IPS-20b (cell line): ENCODE measurements around the gene FHIT.

Experiments
- H3K27ac ChIP-seq: one replicate; pipeline ENCODE4 v1.5.1; 2013; ENCODE audit warnings: low read length
- H3K27me3 ChIP-seq: 2 replicates; pipeline ENCODE4 v1.6.1; 2013; ENCODE audit warnings: mild to moderate bottlenecking, low read length, inconsistent platforms; ENCODE audit not compliant: insufficient read depth
- H3K36me3 ChIP-seq: 2 replicates; pipeline ENCODE4 v1.6.1; 2013; ENCODE audit warnings: low read depth, mild to moderate bottlenecking, inconsistent platforms, low read length, moderate library complexity; ENCODE audit not compliant: insufficient read depth
- H3K4me1 ChIP-seq: 2 replicates; pipeline ENCODE4 v1.6.1; 2013; ENCODE audit warnings: mild to moderate bottlenecking, control low read depth, inconsistent platforms, low read length, moderate library complexity; ENCODE audit not compliant: insufficient read depth
- H3K4me3 ChIP-seq: 2 replicates; pipeline ENCODE4 v1.5.1; 2013; ENCODE audit warnings: mild to moderate bottlenecking, low read length, inconsistent platforms
- H3K9ac ChIP-seq: 2 replicates; pipeline ENCODE4 v1.6.1; 2013; ENCODE audit warnings: low read depth, mild to moderate bottlenecking, inconsistent platforms, low read length, moderate library complexity
- H3K9me3 ChIP-seq: 2 replicates; pipeline ENCODE4 v1.6.1; 2013; ENCODE audit warnings: mild to moderate bottlenecking, low read depth, low read length, inconsistent platforms; ENCODE audit not compliant: insufficient read depth

Gene FHIT

DNA sequence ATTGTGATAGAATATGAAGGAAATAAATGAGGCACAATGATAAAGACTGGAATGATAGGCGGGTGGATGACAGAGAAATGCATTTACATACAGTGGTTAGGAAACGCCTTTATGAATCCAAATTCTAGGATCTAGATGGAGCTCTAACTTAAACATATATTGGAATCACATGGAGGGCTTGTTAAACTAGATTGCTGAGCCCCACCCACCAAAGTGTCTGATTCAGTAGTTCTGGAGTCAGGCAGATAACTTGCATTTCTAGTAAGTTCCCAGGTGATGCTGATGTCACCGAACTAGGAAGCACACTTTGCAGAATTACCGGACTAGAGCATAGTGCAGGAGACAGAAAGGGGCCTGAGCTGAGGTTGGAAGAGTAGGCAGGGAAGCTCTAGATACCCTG lies 837.2 kb downstream of the FHIT start:
- no peak overlapping the region for H3K27ac ChIP-seq
- H3K4me1 ChIP-seq: peaks cover 26% of the 10 kb centered on the region; the same call in 1 of the 2 replicates
- no peak overlapping the region for H3K4me3 ChIP-seq
- no peaks in the 10 kb centered on the region for H3K36me3 ChIP-seq
- H3K9ac ChIP-seq: no peak overlapping the region
- H3K9me3 ChIP-seq: no peaks in the 10 kb centered on the region
- no peaks in the 10 kb centered on the region for H3K27me3 ChIP-seq

DNA sequence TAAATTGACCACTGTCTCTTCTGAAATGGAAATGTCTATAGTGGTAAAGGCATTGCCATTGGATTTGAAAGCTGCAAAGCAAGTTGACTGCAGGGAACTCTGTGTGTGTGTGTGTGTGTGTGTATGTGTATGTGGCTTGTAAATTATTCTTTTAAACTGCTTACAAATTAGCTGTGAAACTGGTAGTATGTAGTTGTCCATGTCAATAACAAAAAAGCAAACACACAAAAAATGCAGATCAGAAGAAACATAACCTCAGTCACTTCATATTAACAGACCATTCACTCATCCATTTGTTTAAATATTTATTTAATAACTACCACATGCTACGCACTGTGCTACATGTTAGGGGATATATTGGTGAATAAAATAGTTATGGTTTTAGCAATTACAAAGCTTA lies 837.7 kb downstream of the FHIT start:
- no peak overlapping the region for H3K9ac ChIP-seq

GRCh38 chr3:60403866-60404265 lies 847.4 kb downstream of the FHIT start:
- Histone ChIP-seq H3K9ac (no peak overlapping the region), H3K4me1 (peaks cover 5% of the 10 kb centered on the region; the same call in 1 of the 2 replicates), H3K4me3 (no peak overlapping the region), H3K9me3 (peaks cover 3% of the 10 kb centered on the region), H3K36me3 (no peaks in the 10 kb centered on the region), H3K27ac (no peak overlapping the region), H3K27me3 (no peaks in the 10 kb centered on the region)

More for the DNA sequence above, 837.7 kb downstream of the FHIT start:
- Histone ChIP-seq H3K4me1 (peaks cover 27% of the 10 kb centered on the region; the same call in 1 of the 2 replicates), H3K27me3 (no peaks in the 10 kb centered on the region), H3K4me3 (no peak overlapping the region), H3K9me3 (no peaks in the 10 kb centered on the region), H3K36me3 (no peaks in the 10 kb centered on the region), H3K27ac (no peak overlapping the region)

- no peak overlapping the region for H3K9ac ChIP-seq
- no peaks in the 10 kb centered on the region for H3K27me3 ChIP-seq
- H3K36me3 ChIP-seq: no peaks in the 10 kb centered on the region
- no peak overlapping the region for H3K4me3 ChIP-seq
- peaks cover 3% of the 10 kb centered on the region for H3K9me3 ChIP-seq
- no peak overlapping the region for H3K27ac ChIP-seq
- H3K4me1 ChIP-seq: 0 out of 2 replicates have a peak, but pooled peaks cover 5% of the 10 kb centered on the region
Measured at GRCh38 chr3:60402931-60403330, 848.3 kb downstream of the FHIT start.

- no peak overlapping the region for H3K9ac ChIP-seq
- no peaks in the 10 kb centered on the region for H3K36me3 ChIP-seq
- no peak overlapping the region for H3K4me3 ChIP-seq
- no peaks in the 10 kb centered on the region for H3K27me3 ChIP-seq
- H3K4me1 ChIP-seq: 0 out of 2 replicates have a peak, but pooled peaks cover 5% of the 10 kb centered on the region
- H3K9me3 ChIP-seq: no peaks in the 10 kb centered on the region; the same call in 1 of the 2 replicates
- H3K27ac ChIP-seq: no peak overlapping the region
Measured at GRCh38 chr3:60399861-60400845, 851.1 kb downstream of the FHIT start.

DNA sequence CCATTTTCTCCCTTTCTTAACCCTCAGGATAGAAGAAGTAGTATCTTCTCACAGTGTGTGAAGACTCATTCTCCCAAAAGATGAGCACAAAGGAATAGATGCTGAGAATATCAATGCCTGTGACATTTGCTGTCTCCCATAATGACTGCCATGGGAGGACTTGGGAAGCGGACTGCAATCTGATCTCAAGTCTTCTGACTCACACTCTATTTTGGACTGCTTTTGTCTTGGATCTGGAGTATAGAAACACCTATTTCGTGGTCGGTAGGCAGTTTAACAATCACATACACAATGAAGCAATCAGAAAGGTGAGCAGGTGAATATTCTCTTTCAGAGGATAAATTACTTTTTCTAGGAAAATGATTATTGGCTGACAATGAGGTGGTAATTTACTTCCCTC lies 852.0 kb downstream of the FHIT start:
- Histone ChIP-seq H3K9ac (no peak overlapping the region), H3K4me1 (0 out of 2 replicates have a peak, but pooled peaks cover 5% of the 10 kb centered on the region), H3K27me3 (no peaks in the 10 kb centered on the region), H3K4me3 (no peak overlapping the region), H3K9me3 (no peaks in the 10 kb centered on the region; the same call in 1 of the 2 replicates), H3K27ac (no peak overlapping the region), H3K36me3 (no peaks in the 10 kb centered on the region)

- H3K27me3 ChIP-seq: no peaks in the 10 kb centered on the region
- H3K27ac ChIP-seq: no peak overlapping the region
- H3K4me1 ChIP-seq: no peaks in the 10 kb centered on the region
- no peaks in the 10 kb centered on the region; the same call in 1 of the 2 replicates for H3K9me3 ChIP-seq
- no peak overlapping the region for H3K4me3 ChIP-seq
- no peaks in the 10 kb centered on the region for H3K36me3 ChIP-seq
- no peak overlapping the region for H3K9ac ChIP-seq
Measured at GRCh38 chr3:60395173-60395762, 856.0 kb downstream of the FHIT start.

- H3K4me1 ChIP-seq: no peaks in the 10 kb centered on the region
- no peaks in the 10 kb centered on the region for H3K27me3 ChIP-seq
- no peak overlapping the region for H3K4me3 ChIP-seq
- H3K36me3 ChIP-seq: no peaks in the 10 kb centered on the region
- no peaks in the 10 kb centered on the region; the same call in 1 of the 2 replicates for H3K9me3 ChIP-seq
- no peak overlapping the region for H3K9ac ChIP-seq
- no peak overlapping the region for H3K27ac ChIP-seq
Measured at GRCh38 chr3:60393946-60394345, 857.3 kb downstream of the FHIT start.

- Histone ChIP-seq H3K4me3 (no peak overlapping the region), H3K36me3 (no peaks in the 10 kb centered on the region), H3K4me1 (no peaks in the 10 kb centered on the region), H3K9ac (no peak overlapping the region), H3K27ac (no peak overlapping the region), H3K9me3 (no peaks in the 10 kb centered on the region), H3K27me3 (no peaks in the 10 kb centered on the region)
Measured at GRCh38 chr3:60392501-60392900, 858.8 kb downstream of the FHIT start.

DNA sequence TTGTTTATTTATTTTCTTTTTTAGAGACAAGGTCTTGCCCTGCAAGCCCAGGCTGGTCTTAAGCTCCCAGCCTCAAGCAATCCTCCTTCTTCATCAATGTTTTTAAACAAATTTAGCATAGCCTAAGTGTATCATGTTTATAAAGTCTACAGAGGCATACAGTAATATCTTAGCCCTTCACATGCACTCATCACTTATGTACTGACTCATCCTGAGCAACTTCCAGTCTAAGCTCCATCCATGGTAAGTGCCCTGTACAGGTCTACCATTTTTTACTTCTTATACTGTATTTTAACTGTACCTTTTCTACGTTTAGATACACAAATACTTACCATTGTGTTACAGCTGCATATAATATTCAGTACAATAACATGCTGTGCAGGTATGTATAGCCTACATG lies 860.0 kb downstream of the FHIT start:
- no peak overlapping the region for H3K9ac ChIP-seq
- H3K36me3 ChIP-seq: no peaks in the 10 kb centered on the region
- H3K4me3 ChIP-seq: no peak overlapping the region
- no peaks in the 10 kb centered on the region for H3K9me3 ChIP-seq
- no peaks in the 10 kb centered on the region for H3K27me3 ChIP-seq
- no peak overlapping the region for H3K27ac ChIP-seq
- H3K4me1 ChIP-seq: no peaks in the 10 kb centered on the region

DNA sequence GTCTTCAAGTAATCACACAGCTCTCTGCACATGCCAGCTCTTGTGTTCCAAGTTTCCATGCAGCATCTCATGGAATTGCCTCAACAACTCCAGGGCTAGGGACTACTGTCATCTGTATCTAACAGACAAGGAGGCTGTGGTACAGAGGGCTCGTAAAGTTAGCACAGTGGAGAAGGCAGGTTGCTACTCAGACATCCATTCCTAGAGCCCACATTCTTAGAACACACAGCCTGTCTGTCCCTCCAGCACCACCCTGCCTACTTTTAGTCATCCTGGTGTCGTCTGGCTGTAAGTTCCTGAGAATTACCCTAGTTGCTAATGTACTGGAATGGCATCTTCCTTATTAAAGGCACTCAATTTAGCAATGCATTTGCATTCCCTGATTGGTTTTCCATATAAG lies 862.5 kb downstream of the FHIT start:
- H3K4me1 ChIP-seq: no peaks in the 10 kb centered on the region
- no peaks in the 10 kb centered on the region for H3K36me3 ChIP-seq
- H3K27me3 ChIP-seq: no peaks in the 10 kb centered on the region
- H3K4me3 ChIP-seq: no peak overlapping the region
- H3K9me3 ChIP-seq: no peaks in the 10 kb centered on the region
- H3K9ac ChIP-seq: no peak overlapping the region
- no peak overlapping the region for H3K27ac ChIP-seq

GRCh38 chr3:60386306-60386705 lies 864.9 kb downstream of the FHIT start:
- H3K36me3 ChIP-seq: no peaks in the 10 kb centered on the region
- no peak overlapping the region for H3K4me3 ChIP-seq
- no peak overlapping the region for H3K9ac ChIP-seq
- H3K27me3 ChIP-seq: no peaks in the 10 kb centered on the region
- H3K27ac ChIP-seq: no peak overlapping the region
- H3K4me1 ChIP-seq: no peaks in the 10 kb centered on the region
- no peaks in the 10 kb centered on the region for H3K9me3 ChIP-seq
